Measurements from ENCODE around the gene PIK3R5. TPM values are rescaled to one million over a fixed set of nuclear protein-coding genes. Genes with fewer than 3 reads are reported as not detected.

PIK3R5 gene
- total RNA-seq, 1 donor from 2014 or later = 0.90 TPM

- DNase-seq (ENCODE audit: low spot score) = no peak
These were observed 40.4 kb downstream of the PIK3R5 start for GRCh38 chr17:8925141-8925540.

GRCh38 chr17:8924595-8924994, 40.9 kb downstream of the PIK3R5 start:
- Mint-ChIP-seq H3K27me3 (ENCODE audit: insufficient read depth, low read depth) (no peaks in the 10 kb centered on the region), H3K4me1 (no peaks in the 10 kb centered on the region), H3K9me3 (peaks cover 13% of the 10 kb centered on the region), H3K36me3 (no peaks in the 10 kb centered on the region), H3K4me3 (no peak overlapping the region), H3K27ac (no peak overlapping the region)
- H3K27me3 ChIP-seq = no peaks in the 10 kb centered on the region
- TF ChIP-seq EZH2phosphoT487 (IDR thresholded peaks at IDR 0.05) = no peak
- no peak for TF ChIP-seq EZH2 (IDR thresholded peaks at IDR 0.05)
- no peak for TF ChIP-seq CTCF (IDR thresholded peaks at IDR 0.05)
- no peak overlapping the region for H2AFZ ChIP-seq (replicated peaks)
- H3K36me3 ChIP-seq = no peaks in the 10 kb centered on the region
- H3K27ac ChIP-seq = no peak overlapping the region
- peaks cover 4% of the 10 kb centered on the region for H3K9me3 ChIP-seq (ENCODE audit: low read depth)
- no peak overlapping the region for H3K9ac ChIP-seq
- H4K20me1 ChIP-seq (ENCODE audit: low read depth) = no peaks in the 10 kb centered on the region
- no peaks in the 10 kb centered on the region for H3K79me2 ChIP-seq (ENCODE audit: low read depth)
- no peak overlapping the region for H3K4me3 ChIP-seq
- H3F3A ChIP-seq (ENCODE audit: low read depth) = no peaks in the 10 kb centered on the region
- H3K4me2 ChIP-seq = no peak overlapping the region
- no peak for DNase-seq (ENCODE audit: low spot score)
- no peaks in the 10 kb centered on the region for H3K4me1 ChIP-seq

More at GRCh38 chr17:8925141-8925540, 40.4 kb downstream of the PIK3R5 start:
- Histone ChIP-seq H2AFZ (replicated peaks) (no peak overlapping the region), H3K4me2 (no peak overlapping the region), H3F3A (ENCODE audit: low read depth) (no peaks in the 10 kb centered on the region), H3K9me3 (ENCODE audit: low read depth) (peaks cover 4% of the 10 kb centered on the region), H3K27me3 (no peaks in the 10 kb centered on the region), H3K79me2 (ENCODE audit: low read depth) (no peaks in the 10 kb centered on the region), H3K9ac (no peak overlapping the region), H3K27ac (no peak overlapping the region), H3K4me3 (no peak overlapping the region), H4K20me1 (ENCODE audit: low read depth) (no peaks in the 10 kb centered on the region), H3K4me1 (no peaks in the 10 kb centered on the region), H3K36me3 (no peaks in the 10 kb centered on the region)
- no peaks in the 10 kb centered on the region for H3K4me1 Mint-ChIP-seq
- no peak overlapping the region for H3K4me3 Mint-ChIP-seq
- peaks cover 19% of the 10 kb centered on the region for H3K9me3 Mint-ChIP-seq
- H3K27ac Mint-ChIP-seq = no peak overlapping the region
- TF ChIP-seq EZH2 (IDR thresholded peaks at IDR 0.05) = no peak
- no peak for TF ChIP-seq EZH2phosphoT487 (IDR thresholded peaks at IDR 0.05)
- TF ChIP-seq CTCF (IDR thresholded peaks at IDR 0.05) = no peak
- no peaks in the 10 kb centered on the region for H3K27me3 Mint-ChIP-seq (ENCODE audit: insufficient read depth, low read depth)
- no peaks in the 10 kb centered on the region for H3K36me3 Mint-ChIP-seq

DNA sequence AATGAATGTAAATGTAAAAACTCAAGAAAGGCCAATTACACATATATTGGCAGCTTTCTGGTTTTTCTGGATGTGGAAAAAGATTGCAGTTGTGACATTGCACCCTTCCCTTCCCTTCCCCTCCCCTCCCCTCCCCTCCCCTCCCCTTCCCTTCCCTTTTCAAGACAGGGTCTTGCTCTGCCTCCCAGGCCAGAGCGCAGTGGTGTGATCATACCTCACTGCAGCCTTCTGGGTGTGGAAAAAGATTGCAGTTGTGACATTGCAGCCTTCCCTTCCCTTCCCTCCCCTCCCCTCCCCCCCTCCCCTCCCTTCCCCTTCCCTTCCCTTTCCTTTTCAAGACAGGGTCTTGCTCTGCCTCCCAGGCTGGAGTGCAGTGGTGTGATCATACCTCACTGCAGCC, 41.7 kb downstream of the PIK3R5 start:
- no peak overlapping the region for H3K9ac ChIP-seq

More for the DNA sequence above, 41.7 kb downstream of the PIK3R5 start:
- no peaks in the 10 kb centered on the region for H4K20me1 ChIP-seq (ENCODE audit: low read depth)
- no peaks in the 10 kb centered on the region for H3K27me3 Mint-ChIP-seq (ENCODE audit: insufficient read depth, low read depth)
- H3K79me2 ChIP-seq (ENCODE audit: low read depth) = no peaks in the 10 kb centered on the region
- no peaks in the 10 kb centered on the region for H3K4me1 ChIP-seq
- H3K9me3 Mint-ChIP-seq = peaks cover 15% of the 10 kb centered on the region
- H3K4me2 ChIP-seq = no peak overlapping the region
- H3K36me3 Mint-ChIP-seq = no peaks in the 10 kb centered on the region
- H3K27ac Mint-ChIP-seq = no peak overlapping the region
- H2AFZ ChIP-seq (replicated peaks) = no peak overlapping the region
- H3K27ac ChIP-seq = no peak overlapping the region
- H3K4me3 Mint-ChIP-seq = no peak overlapping the region
- DNase-seq (ENCODE audit: low spot score) = no peak
- TF ChIP-seq EZH2phosphoT487 (IDR thresholded peaks at IDR 0.05) (no peak), EZH2 (IDR thresholded peaks at IDR 0.05) (no peak), CTCF (IDR thresholded peaks at IDR 0.05) (no peak)
- no peaks in the 10 kb centered on the region for H3K36me3 ChIP-seq
- H3K4me3 ChIP-seq = no peak overlapping the region
- no peaks in the 10 kb centered on the region for H3F3A ChIP-seq (ENCODE audit: low read depth)
- H3K9me3 ChIP-seq (ENCODE audit: low read depth) = peaks cover 3% of the 10 kb centered on the region
- no peaks in the 10 kb centered on the region for H3K27me3 ChIP-seq
- no peaks in the 10 kb centered on the region for H3K4me1 Mint-ChIP-seq
